GM12873 (cell line): ENCODE results near the gene CDCA7L.

Source experiments
- TF ChIP-seq, protein P1 (sequence below): IDR thresholded peaks from 2 replicates; pipeline ENCODE4 v1.5.1; 2012; ENCODE audit warnings: low read depth, mild to moderate bottlenecking, moderate library complexity, low read length, control low read depth; ENCODE audit not compliant: insufficient read depth; ENCODE audit errors: missing control alignments

CDCA7L gene

DNA sequence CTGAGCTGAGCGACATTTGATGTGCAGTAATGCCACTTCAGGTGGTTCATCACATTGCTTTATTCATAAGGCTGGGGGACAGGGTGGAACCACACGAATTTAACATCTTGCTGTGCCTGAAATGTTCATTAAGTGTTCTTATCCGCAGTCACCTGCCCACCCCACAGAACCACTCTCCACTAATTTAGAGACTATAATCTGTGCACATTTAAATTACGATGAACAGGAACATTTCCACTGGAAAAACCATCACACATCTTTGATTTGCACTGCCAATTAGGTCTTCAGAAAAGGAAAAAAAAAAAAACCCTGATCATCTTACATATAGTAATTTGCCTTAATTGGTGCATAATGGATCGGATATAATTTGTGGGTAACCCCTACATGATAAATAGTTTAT is 2.3 kb downstream of the CDCA7L start:
- TF ChIP-seq, protein P1, sequence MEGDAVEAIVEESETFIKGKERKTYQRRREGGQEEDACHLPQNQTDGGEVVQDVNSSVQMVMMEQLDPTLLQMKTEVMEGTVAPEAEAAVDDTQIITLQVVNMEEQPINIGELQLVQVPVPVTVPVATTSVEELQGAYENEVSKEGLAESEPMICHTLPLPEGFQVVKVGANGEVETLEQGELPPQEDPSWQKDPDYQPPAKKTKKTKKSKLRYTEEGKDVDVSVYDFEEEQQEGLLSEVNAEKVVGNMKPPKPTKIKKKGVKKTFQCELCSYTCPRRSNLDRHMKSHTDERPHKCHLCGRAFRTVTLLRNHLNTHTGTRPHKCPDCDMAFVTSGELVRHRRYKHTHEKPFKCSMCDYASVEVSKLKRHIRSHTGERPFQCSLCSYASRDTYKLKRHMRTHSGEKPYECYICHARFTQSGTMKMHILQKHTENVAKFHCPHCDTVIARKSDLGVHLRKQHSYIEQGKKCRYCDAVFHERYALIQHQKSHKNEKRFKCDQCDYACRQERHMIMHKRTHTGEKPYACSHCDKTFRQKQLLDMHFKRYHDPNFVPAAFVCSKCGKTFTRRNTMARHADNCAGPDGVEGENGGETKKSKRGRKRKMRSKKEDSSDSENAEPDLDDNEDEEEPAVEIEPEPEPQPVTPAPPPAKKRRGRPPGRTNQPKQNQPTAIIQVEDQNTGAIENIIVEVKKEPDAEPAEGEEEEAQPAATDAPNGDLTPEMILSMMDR = no peak

DNA sequence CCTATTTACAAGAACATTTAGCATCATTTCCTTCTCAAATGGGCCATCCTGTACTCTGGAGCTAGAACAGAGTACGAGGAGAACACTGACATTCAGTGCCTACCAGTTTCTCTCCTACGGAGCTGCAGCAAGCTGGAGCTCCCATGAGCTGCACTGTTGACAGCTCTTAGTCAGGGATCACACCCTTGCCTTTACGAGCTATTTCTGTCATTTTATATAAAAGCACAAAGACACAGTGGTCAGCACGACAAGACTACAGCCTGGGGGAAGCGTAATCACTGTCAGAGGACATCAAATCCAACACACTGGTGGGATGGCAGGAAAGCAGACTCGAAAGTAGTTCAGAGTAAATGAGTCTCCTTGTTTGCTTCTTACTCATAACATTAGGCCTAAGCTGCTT is 2.7 kb downstream of the CDCA7L start:
- TF ChIP-seq, protein P1 = no peak

DNA sequence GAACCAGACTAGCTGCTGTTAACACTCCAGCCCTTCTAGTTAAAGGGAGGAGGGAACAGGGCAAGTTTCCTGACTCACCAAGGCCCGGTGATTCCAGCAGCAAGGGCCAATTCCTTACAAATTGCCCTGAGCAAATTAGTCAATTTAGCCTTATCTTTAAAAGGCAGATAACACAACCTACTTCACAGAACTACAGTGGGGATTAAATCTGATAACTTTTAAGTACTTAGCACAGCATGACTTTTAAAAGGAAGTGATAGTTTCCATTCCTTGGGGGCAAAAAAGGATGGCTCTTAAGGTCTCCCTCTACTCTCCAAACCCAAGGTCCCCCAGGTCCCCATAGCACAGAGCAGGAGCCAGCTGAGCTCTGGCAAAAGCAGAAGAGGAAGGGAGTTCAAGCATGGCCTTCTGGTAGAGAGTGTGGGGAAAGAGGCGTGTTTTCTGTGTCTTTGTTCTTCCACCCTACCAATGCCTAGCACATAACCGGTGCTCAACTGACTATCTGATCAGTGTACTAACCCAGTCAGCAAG is 4.0 kb downstream of the CDCA7L start:
- TF ChIP-seq, protein P1 = no peak

DNA sequence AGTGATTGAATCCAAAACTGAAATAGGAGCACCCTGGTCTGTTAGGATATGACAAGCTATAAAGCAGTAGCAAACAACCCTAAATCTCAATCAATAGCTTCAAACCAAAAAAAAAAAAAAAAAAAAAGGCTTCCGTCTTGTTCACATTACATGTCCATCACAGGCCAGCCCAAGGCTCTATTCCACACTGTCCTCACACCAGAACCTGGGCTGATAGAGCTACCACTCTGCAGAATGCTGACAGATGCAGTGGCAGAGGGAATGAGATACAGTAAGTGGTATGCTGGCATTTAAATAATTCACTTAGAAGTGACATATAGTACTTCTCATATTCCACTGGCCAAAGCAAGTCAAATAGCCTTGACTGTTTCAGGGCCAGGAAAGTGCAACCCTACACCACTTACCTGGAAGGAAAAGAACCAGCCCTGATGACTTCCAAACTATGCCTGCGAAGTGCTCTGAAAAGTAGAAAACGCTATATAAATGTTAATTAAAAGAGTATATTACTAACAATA is 5.8 kb downstream of the CDCA7L start:
- TF ChIP-seq, protein P1 = no peak

DNA sequence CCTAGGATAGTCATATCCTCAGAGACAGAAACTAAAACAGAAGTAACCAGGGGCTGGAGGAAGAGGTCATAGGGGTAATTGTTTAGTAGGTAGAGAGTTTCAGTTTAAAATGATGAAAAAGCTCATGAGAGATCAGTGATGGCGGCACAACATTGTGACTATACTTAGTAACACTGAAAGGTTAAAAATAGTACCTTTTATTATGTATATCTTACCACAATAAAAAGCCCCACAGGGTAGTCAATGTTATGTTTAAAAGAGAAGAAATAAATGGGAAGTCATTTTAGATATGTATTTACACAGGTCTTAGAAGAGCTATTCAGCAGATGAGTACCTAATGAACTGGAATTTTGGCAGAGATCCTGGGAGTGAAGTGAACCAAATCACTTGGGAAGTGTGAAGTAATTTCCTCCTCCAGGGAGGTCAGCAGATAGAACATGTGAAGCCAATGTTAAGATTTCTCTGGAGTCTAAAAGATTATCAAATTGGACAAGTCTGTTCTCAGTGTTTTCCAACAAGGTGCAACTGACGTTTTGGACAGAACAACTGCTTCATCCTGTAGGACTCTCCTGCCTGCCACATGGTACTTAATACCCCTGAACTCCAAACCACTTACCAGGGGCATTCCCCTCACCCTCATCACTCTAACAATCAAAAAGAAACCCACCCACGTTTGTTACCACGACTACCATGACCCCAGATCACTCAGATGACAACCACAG is 6.4 kb downstream of the CDCA7L start:
- TF ChIP-seq, protein P1 = no peak

DNA sequence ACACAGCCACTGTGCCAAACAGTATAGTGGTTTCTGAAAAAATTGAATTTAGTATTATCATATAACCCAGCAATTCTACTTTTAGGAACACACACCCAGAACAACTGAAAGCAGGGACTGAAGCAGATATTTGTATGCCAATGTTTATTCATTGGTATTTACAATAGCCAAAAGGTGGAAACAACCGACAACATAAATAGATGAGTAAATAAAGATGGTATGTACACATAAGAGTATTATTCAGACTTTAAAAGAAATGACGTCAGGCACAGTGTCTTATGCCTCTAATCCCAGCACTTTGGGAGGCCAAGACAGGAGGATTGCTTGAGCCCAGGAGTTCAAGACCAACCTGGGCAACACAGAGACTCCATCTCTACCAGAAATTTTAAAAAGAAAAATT is 7.2 kb downstream of the CDCA7L start:
- TF ChIP-seq, protein P1 = no peak

DNA sequence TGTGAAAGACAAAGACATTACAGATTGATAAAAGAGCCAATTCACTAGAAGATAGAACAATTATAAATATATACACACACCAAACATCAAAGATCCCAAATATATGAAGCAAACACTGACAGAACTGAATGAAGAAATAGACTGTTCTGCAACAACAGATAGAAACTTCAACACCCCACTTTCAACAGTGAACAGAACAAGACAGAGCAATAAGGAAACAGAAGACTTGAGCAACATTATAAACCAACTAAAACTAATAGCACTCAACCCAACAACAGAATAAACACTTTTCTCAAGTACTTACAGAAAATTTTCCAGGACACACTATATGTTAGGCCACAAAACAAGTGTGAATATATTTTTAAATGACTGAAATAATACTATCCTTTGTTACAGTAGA is 10.9 kb downstream of the CDCA7L start:
- TF ChIP-seq, protein P1 = no peak
